K562 (cell line): ENCODE measurements around the gene SFMBT2. TPM values are rescaled to one million over a fixed set of nuclear protein-coding genes. Genes with fewer than 3 reads are reported as not detected.

ENCODE experiments used
- ATAC-seq: fragments of 200-7000 bp; cut with Tn5 transposase; 3 replicates; pipeline ENCODE4 v1.9.1; 2020; ENCODE audit warnings: moderate library complexity
- BruUV-seq: library from RNA; stranded (reverse); fragments of 400-500 nt; replicated peaks from 2 replicates; lab custom pipeline; 2021; lab: Mats Ljungman, UMichigan
- CTCF ChIA-PET: fragments of 300-600 bp; formaldehyde crosslinking; extraction: SDS; loops from one replicate; lab custom pipeline; 2021; ENCODE audit warnings: low intra/inter-chr PET ratio; lab: Yijun Ruan, JAX
- POLR2A ChIA-PET: fragments of 300-600, 350-650 bp; sonication (Branson Sonifier 250); formaldehyde crosslinking; extraction: SDS; loops from one replicate; lab custom pipeline; 2021; ENCODE audit warnings: antibody characterized with exemption, inconsistent platforms; lab: Yijun Ruan, JAX
- DNase-seq, 4 experiments: peaks; one replicate each; pipeline versions ENCODE4 v3.0.0 to v3.0.0-alpha.2; 2011 to 2018; ENCODE audit warnings: low spot score in 3 of 4, mixed read lengths in 3 of 4; ENCODE audit errors: extremely low read depth in 1 of 4
- FAIRE-seq: peaks from 2 replicates; lab custom pipeline; 2011; peaks lifted over from hg19 to GRCh38; lab: Jason Lieb, UNC
- H2AFZ ChIP-seq: 2 replicates; pipeline ENCODE4 v1.6.0; 2011; ENCODE audit warnings: low read depth, low read length, control low read depth, inconsistent platforms
- H3K27ac ChIP-seq: fragments of 200-600 bp; 3 replicates; pipeline ENCODE4 v1.8.0; 2011; ENCODE audit warnings: low read depth, mild to moderate bottlenecking, control low read depth, inconsistent platforms, low read length, moderate library complexity, mixed read lengths; ENCODE audit errors: extremely low read depth
- H3K27me3 ChIP-seq, 2 experiments: fragments of 300-600 bp in 1 of 2; 2 replicates in 1 of 2; 3 replicates in 1 of 2; pipeline versions ENCODE4 v1.6.0 to v1.8.0; 2011; ENCODE audit warnings: inconsistent platforms in 2 of 2, low read length in 2 of 2, mild to moderate bottlenecking in 1 of 2, mixed read lengths in 1 of 2, moderate library complexity in 1 of 2; ENCODE audit not compliant: control insufficient read depth in 2 of 2, insufficient read depth in 2 of 2
- H3K36me3 ChIP-seq: fragments of 300-600 bp; 3 replicates; pipeline ENCODE4 v1.8.0; 2011; ENCODE audit warnings: mild to moderate bottlenecking, low read length, inconsistent platforms; ENCODE audit not compliant: control insufficient read depth, insufficient read depth
- H3K4me1 ChIP-seq, 2 experiments: fragments of 200-600 bp in 1 of 2; replicated peaks in 1 of 2; 2 replicates in 1 of 2; 3 replicates in 1 of 2; pipeline versions ENCODE4 v1.5.1 to v1.8.0; 2011; ENCODE audit warnings: inconsistent platforms in 2 of 2, low read length in 2 of 2, mild to moderate bottlenecking in 1 of 2, mixed read lengths in 1 of 2, moderate library complexity in 1 of 2; ENCODE audit not compliant: control insufficient read depth in 2 of 2, insufficient read depth in 2 of 2
- H3K4me2 ChIP-seq: 2 replicates; pipeline ENCODE4 v1.6.1; 2011; ENCODE audit warnings: low read length, control low read depth, inconsistent platforms, mixed read lengths; ENCODE audit not compliant: insufficient read depth
- H3K4me3 ChIP-seq: fragments of 200-600 bp; sonication (generic), shearing (Covaris generic); 2 replicates; pipeline ENCODE4 v1.5.1; 2016; ENCODE audit warnings: control low read depth, inconsistent platforms
- H3K79me2 ChIP-seq: fragments of 200-600 bp; 3 replicates; pipeline ENCODE4 v1.8.0; 2011; ENCODE audit warnings: low read length, inconsistent platforms; ENCODE audit not compliant: control insufficient read depth, insufficient read depth
- H3K9ac ChIP-seq, 2 experiments: 2 replicates each; pipeline versions ENCODE4 v1.6.0 to v1.6.1; 2011; ENCODE audit warnings: low read depth in 2 of 2, low read length in 2 of 2, control low read depth in 1 of 2, inconsistent platforms in 1 of 2, mild to moderate bottlenecking in 1 of 2, mixed read lengths in 1 of 2; ENCODE audit not compliant: insufficient read depth in 1 of 2
- H3K9me1 ChIP-seq: one replicate; pipeline ENCODE4 v1.6.0; 2011; ENCODE audit warnings: inconsistent platforms, mild to moderate bottlenecking, low read length, moderate library complexity; ENCODE audit not compliant: control insufficient read depth, insufficient read depth
- H3K9me3 ChIP-seq: replicated peaks from 2 replicates; pipeline ENCODE4 v1.5.1; 2011; ENCODE audit warnings: low read depth, low read length, inconsistent platforms; ENCODE audit not compliant: control insufficient read depth, insufficient read depth
- H4K20me1 ChIP-seq: replicated peaks from 2 replicates; pipeline ENCODE4 v1.6.1; 2011; ENCODE audit warnings: low read length, inconsistent platforms, mixed read lengths; ENCODE audit not compliant: control insufficient read depth, insufficient read depth
- BHLHE40 ChIP-seq: IDR thresholded peaks from 2 replicates; pipeline ENCODE4 v1.6.1; 2011; ENCODE audit warnings: low read length, improper control_type of control experiment
- CBFB ChIP-seq: sonication (generic); formaldehyde crosslinking; IDR thresholded peaks from 2 replicates; pipeline ENCODE4 v1.4.0; 2020; ENCODE audit warnings: mild to moderate bottlenecking, missing genetic modification reagents
- DIDO1 ChIP-seq: fragments of 450-650 bp; IDR thresholded peaks from 2 replicates; pipeline ENCODE4 v1.6.1; 2016; ENCODE audit warnings: low read depth, missing biosample characterization, missing genetic modification characterization
- HEY1 ChIP-seq: fragments of 250-450 bp; sonication (Bioruptor Pico); IDR thresholded peaks from 2 replicates; pipeline ENCODE4 v1.5.0; 2020; ENCODE audit warnings: mild to moderate bottlenecking, moderate library complexity, borderline replicate concordance
- JUN ChIP-seq, 2 experiments: sonication (generic) in 1 of 2; formaldehyde crosslinking in 1 of 2; IDR thresholded peaks; 2 replicates each; pipeline versions ENCODE4 v1.6.1 to v1.8.0; 2012 to 2022; ENCODE audit warnings: borderline replicate concordance in 2 of 2, mild to moderate bottlenecking in 2 of 2, improper control_type of control experiment in 1 of 2, low read depth in 1 of 2, low read length in 1 of 2, missing genetic modification reagents in 1 of 2
- LARP7 ChIP-seq: fragments of 450-650 bp; IDR thresholded peaks from 2 replicates; pipeline ENCODE4 v1.6.1; 2016
- NFXL1 ChIP-seq: fragments of 450-650 bp; formaldehyde crosslinking; IDR thresholded peaks from 2 replicates; pipeline ENCODE4 v1.4.0; 2021; ENCODE audit warnings: mild to moderate bottlenecking
- RFX5 ChIP-seq: IDR thresholded peaks from 2 replicates; pipeline ENCODE4 v1.6.1; 2011; ENCODE audit warnings: low read depth, mild to moderate bottlenecking, improper control_type of control experiment, low read length
- SIX5 ChIP-seq, 2 experiments: IDR thresholded peaks; 2 replicates each; pipeline ENCODE4 v1.6.1; 2011; ENCODE audit warnings: low read length in 2 of 2, borderline replicate concordance in 1 of 2, low read depth in 1 of 2, mild to moderate bottlenecking in 1 of 2, moderate library complexity in 1 of 2; ENCODE audit not compliant: insufficient read depth in 1 of 2
- SRSF3 ChIP-seq: fragments of 200-400 bp; formaldehyde crosslinking; IDR thresholded peaks from 2 replicates; pipeline ENCODE4 v1.6.1; 2016; ENCODE audit warnings: mild to moderate bottlenecking, low read length, moderate library complexity; ENCODE audit not compliant: insufficient read depth
- SUPT5H ChIP-seq: fragments of 450-650 bp; IDR thresholded peaks from 2 replicates; pipeline ENCODE4 v1.6.1; 2016
- THAP12 ChIP-seq: fragments of 250-450 bp; sonication (Bioruptor Pico); IDR thresholded peaks from 2 replicates; pipeline ENCODE4 v1.9.0; 2021; ENCODE audit warnings: mild to moderate bottlenecking, inconsistent platforms
- WGBS: fragments of 100-300 bp; shearing (Covaris generic); methylation state at CpG from one replicate; pipeline ENCODE4 v1.1.6; 2016; ENCODE audit warnings: low coverage, mixed read lengths; ENCODE audit not compliant: insufficient coverage; ENCODE audit errors: missing lambda C conversion rate; 5-methylcytosine and 5-hydroxymethylcytosine counted together
- in situ Hi-C: fragments of 300-500 bp; cut with MboI; formaldehyde crosslinking; loops from 4 replicates; pipeline ENCODE4 v1.15.0; 2018; ENCODE audit warnings: inconsistent platforms, mixed read lengths
- intact Hi-C: fragments of 100-400 bp; cut with micrococcal nuclease; formaldehyde crosslinking; loops from 2 replicates; pipeline ENCODE4 v1.14.2; 2022
- polyA plus RNA-seq, 8 experiments: library from polyadenylated mRNA; depleted of rRNA in 4 of 8; stranded (reverse) in 5 of 8; unstranded in 3 of 8; fragments of >200 nt; fragmentation: Nextera tagmentation in 2 of 8; fragmentation: Illumina TruSeq in 1 of 8; extraction: Ambion mirVana in 2 of 8; extraction: Trizol in 1 of 8; gene quantifications; 2 replicates each; pipeline versions ENCODE4 v1.2.1 to v1.2.3, GENCODE V29; 2011 to 2014; ENCODE audit warnings: inconsistent platforms in 1 of 8, missing spikeins in 1 of 8
- total RNA-seq, 7 experiments: library from RNA; depleted of rRNA in 6 of 7; stranded (reverse); fragments of >200 nt in 6 of 7; fragmentation: Illumina TruSeq in 2 of 7; extraction: Trizol in 2 of 7; gene quantifications; 2 replicates each; pipeline versions ENCODE4 v1.2.1 to v1.2.3, GENCODE V29; 2011 to 2021; ENCODE audit warnings: low replicate concordance in 1 of 7
- TF ChIP-seq, protein P1 (sequence below): fragments of 200-400 bp; formaldehyde crosslinking; IDR thresholded peaks from 2 replicates; pipeline ENCODE4 v1.6.1; 2017; ENCODE audit warnings: mild to moderate bottlenecking, low read depth, low read length, moderate library complexity
- TF ChIP-seq, protein P2 (sequence below): fragments of 450-650 bp; IDR thresholded peaks from 2 replicates; pipeline ENCODE4 v1.7.1; 2018; ENCODE audit warnings: mild to moderate bottlenecking, low read depth; ENCODE audit not compliant: partially characterized antibody

Gene SFMBT2
- total and polyA plus RNA-seq, 9 of the 15 experiments (the other 6 are each of a cell fraction or from before 2014, with no cell fraction given) = 1.2 to 13.6 (median 7.6) TPM

GRCh38 chr10:7159928-7160327 lies 250.9 kb downstream of the SFMBT2 start:
- intact Hi-C loops (no loop called here), in situ Hi-C loops (no loop called here)
- Histone ChIP-seq H3K4me3 (no peak overlapping the region), H3K27me3 (no peaks in the 10 kb centered on the region; a peak in 1 of 5 replicates), H3K9me1 (no peaks in the 10 kb centered on the region), H4K20me1 (no peaks in the 10 kb centered on the region), H3K4me1 (no peaks in the 10 kb centered on the region), H3K36me3 (peaks cover 34% of the 10 kb centered on the region; the same call in 2 of the 3 replicates), H3K27ac (no peak overlapping the region), H2AFZ (no peak overlapping the region), H3K9me3 (no peaks in the 10 kb centered on the region), H3K79me2 (no peaks in the 10 kb centered on the region), H3K9ac (no peak overlapping the region), H3K4me2 (no peak overlapping the region)
- 58% methylated on average over 5 of the region's 5 CpGs for WGBS
- no peak for ATAC-seq
- FAIRE-seq = no peak
- POLR2A ChIA-PET = no interaction called here
- DNase-seq = no peak
- BruUV-seq = no TSS peak
- CTCF ChIA-PET = no interaction called here
- no peak for TF ChIP-seq SIX5 (IDR thresholded peaks at IDR 0.05; ENCODE audit: borderline replicate concordance in 1 of 2, insufficient read depth in 1 of 2, low read depth in 1 of 2, low read length in 2 of 2)
- TF ChIP-seq SRSF3 = no peak
- no peak for TF ChIP-seq JUN (IDR thresholded peaks at IDR 0.05; ENCODE audit: borderline replicate concordance, low read depth, low read length)
- TF ChIP-seq JUN (CRISPR knock-in tag; IDR thresholded peaks at IDR 0.05; ENCODE audit: borderline replicate concordance) = no peak
- no peak for TF ChIP-seq THAP12 (CRISPR knock-in tag)
- TF ChIP-seq BHLHE40 = no peak
- no peak for TF ChIP-seq CBFB (CRISPR knock-in tag)
- TF ChIP-seq DIDO1 = no peak
- TF ChIP-seq NFXL1 (CRISPR knock-in tag) = no peak
- TF ChIP-seq LARP7 = no peak
- no peak for TF ChIP-seq SUPT5H
- no peak for TF ChIP-seq RFX5
- TF ChIP-seq, protein P1, sequence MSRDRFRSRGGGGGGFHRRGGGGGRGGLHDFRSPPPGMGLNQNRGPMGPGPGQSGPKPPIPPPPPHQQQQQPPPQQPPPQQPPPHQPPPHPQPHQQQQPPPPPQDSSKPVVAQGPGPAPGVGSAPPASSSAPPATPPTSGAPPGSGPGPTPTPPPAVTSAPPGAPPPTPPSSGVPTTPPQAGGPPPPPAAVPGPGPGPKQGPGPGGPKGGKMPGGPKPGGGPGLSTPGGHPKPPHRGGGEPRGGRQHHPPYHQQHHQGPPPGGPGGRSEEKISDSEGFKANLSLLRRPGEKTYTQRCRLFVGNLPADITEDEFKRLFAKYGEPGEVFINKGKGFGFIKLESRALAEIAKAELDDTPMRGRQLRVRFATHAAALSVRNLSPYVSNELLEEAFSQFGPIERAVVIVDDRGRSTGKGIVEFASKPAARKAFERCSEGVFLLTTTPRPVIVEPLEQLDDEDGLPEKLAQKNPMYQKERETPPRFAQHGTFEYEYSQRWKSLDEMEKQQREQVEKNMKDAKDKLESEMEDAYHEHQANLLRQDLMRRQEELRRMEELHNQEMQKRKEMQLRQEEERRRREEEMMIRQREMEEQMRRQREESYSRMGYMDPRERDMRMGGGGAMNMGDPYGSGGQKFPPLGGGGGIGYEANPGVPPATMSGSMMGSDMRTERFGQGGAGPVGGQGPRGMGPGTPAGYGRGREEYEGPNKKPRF = no peak
- TF ChIP-seq HEY1 (CRISPR knock-in tag) = no peak
- TF ChIP-seq, protein P2, sequence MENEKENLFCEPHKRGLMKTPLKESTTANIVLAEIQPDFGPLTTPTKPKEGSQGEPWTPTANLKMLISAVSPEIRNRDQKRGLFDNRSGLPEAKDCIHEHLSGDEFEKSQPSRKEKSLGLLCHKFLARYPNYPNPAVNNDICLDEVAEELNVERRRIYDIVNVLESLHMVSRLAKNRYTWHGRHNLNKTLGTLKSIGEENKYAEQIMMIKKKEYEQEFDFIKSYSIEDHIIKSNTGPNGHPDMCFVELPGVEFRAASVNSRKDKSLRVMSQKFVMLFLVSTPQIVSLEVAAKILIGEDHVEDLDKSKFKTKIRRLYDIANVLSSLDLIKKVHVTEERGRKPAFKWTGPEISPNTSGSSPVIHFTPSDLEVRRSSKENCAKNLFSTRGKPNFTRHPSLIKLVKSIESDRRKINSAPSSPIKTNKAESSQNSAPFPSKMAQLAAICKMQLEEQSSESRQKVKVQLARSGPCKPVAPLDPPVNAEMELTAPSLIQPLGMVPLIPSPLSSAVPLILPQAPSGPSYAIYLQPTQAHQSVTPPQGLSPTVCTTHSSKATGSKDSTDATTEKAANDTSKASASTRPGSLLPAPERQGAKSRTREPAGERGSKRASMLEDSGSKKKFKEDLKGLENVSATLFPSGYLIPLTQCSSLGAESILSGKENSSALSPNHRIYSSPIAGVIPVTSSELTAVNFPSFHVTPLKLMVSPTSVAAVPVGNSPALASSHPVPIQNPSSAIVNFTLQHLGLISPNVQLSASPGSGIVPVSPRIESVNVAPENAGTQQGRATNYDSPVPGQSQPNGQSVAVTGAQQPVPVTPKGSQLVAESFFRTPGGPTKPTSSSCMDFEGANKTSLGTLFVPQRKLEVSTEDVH = no peak
